ENCODE measurements around the gene ARHGAP40. TPM values are rescaled to one million over a fixed set of nuclear protein-coding genes. Genes with fewer than 3 reads are reported as not detected.

ARHGAP40 gene
- total RNA-seq (not detected), total RNA-seq (0 to 0.18 (median 0) reads per million in 172 experiments)
- polyA plus RNA-seq (2013, experiment 1 of 2): not detected
- 0.03 TPM for polyA plus RNA-seq (2013, experiment 2 of 2)

DNA sequence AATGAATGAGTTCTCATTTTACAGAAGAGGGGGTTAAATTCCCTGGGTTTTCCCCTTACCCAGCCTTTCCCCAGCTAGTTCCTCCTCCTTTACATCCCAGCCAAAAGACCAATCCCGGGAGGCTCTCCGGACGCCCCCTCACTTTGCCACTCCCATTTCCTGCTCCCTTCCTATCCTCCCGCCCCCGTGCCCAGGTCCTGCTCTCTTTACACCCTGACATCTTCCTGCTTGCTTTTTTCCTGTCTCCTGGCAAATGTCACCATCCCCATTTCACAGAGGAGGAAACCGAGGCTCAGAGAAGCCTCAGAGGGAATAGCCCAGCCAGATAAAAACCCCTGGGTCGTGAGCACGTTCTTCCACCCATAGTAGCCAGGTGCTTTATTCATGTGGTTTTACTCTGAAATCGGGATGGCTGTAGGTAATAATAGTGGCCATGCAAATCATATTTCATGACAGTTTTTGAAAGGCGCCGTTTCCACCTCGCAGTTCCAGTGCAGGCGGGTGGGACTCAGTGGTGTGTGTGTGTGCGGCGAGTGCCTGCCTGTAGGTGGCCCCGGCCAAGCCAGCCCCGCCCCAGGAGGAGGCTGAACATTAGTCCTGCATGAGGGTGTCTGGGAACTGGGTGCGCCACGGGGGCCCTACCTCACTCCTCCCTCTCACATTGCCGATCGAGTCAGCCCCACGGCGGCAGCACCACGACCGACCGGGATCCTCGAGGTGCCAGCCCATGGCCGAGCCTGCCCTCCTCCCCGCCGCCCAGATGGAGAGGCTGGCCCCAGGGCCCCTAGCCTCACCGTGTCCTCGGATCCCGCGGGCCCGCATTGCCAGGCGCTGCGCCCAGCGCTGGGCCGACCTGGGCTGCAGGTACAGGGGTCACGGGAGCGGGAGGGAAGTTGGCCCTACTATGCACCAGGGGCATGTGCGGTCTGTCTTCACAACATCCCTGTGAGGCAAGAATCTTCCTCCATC is at the start of gene ARHGAP40:
Gene ARHGAP40 (plus strand): TSS at position 594 of the 969 bp plus-strand sequence.
- ATAC-seq (ENCODE audit: poor library complexity) (no peak), DNase-seq (no peak)
- no peaks in the 10 kb centered on the region for H3K9me3 ChIP-seq (ENCODE audit: control insufficient read depth in 1 of 2, insufficient read depth in 1 of 2, low read length in 2 of 2)
- H3K27me3 Mint-ChIP-seq: peaks cover 67% of the 10 kb centered on the region
- H3K4me3 ChIP-seq (ENCODE audit: low read length): no peak within 1 kb of the TSS
- no peak within 1 kb of the TSS for H3K4me3 Mint-ChIP-seq
- TF ChIP-seq, protein P1, sequence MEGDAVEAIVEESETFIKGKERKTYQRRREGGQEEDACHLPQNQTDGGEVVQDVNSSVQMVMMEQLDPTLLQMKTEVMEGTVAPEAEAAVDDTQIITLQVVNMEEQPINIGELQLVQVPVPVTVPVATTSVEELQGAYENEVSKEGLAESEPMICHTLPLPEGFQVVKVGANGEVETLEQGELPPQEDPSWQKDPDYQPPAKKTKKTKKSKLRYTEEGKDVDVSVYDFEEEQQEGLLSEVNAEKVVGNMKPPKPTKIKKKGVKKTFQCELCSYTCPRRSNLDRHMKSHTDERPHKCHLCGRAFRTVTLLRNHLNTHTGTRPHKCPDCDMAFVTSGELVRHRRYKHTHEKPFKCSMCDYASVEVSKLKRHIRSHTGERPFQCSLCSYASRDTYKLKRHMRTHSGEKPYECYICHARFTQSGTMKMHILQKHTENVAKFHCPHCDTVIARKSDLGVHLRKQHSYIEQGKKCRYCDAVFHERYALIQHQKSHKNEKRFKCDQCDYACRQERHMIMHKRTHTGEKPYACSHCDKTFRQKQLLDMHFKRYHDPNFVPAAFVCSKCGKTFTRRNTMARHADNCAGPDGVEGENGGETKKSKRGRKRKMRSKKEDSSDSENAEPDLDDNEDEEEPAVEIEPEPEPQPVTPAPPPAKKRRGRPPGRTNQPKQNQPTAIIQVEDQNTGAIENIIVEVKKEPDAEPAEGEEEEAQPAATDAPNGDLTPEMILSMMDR (IDR thresholded peaks at IDR 0.05): no peak
- H3K36me3 ChIP-seq (ENCODE audit: insufficient read depth, low read length): no peaks in the 10 kb centered on the region
- no peak within 1 kb of the TSS for H3K27ac ChIP-seq (ENCODE audit: low read depth in 1 of 2, low read length in 2 of 2)
- ChIA-PET CTCF (no interaction called here), POLR2A (no interaction called here)
- peaks cover 6% of the 10 kb centered on the region for H3K4me1 Mint-ChIP-seq (ENCODE audit: low read depth)
- H3K9me3 Mint-ChIP-seq: no peaks in the 10 kb centered on the region
- H3K27me3 ChIP-seq (ENCODE audit: control insufficient read depth in 1 of 2, insufficient read depth in 2 of 2, low read length in 2 of 2): peaks cover 35 to 49% of the 10 kb centered on the region in 2 experiments
- intact Hi-C loops (cut with DNase I, micrococcal nuclease): no loop called here
- no peaks in the 10 kb centered on the region for H3K36me3 Mint-ChIP-seq (ENCODE audit: low read depth)
- no peak within 1 kb of the TSS for H3K27ac Mint-ChIP-seq
- H3K4me1 ChIP-seq (ENCODE audit: insufficient read depth, low read length): peaks cover 11% of the 10 kb centered on the region

DNA sequence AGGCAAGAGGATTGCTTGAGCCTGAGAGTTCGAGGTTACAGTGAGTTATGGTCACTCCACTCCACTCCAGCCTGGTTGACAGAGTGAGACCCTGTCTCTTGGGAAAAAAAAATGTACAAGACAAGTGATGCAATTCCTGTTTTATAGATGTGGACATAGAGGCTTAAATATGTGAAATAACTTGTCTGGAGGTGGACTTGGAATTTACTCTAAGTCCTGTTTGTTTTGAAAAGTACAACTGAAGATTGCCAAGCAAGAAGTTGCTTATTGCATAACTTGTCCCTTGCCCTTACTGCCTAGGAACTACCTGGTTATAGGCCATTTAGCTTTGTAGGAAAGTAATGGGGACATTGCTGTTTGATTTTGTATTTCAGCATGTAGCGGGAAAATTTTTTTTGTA is 46.6 kb upstream of the ARHGAP40 start:
- no peak for DNase-seq
- Histone ChIP-seq H3K27me3 (ENCODE audit: control insufficient read depth in 1 of 2, insufficient read depth in 2 of 2, low read length in 2 of 2) (no peaks in the 10 kb centered on the region), H3K36me3 (ENCODE audit: insufficient read depth, low read length) (peaks cover 92% of the 10 kb centered on the region), H3K4me3 (ENCODE audit: low read length) (no peak overlapping the region), H3K27ac (ENCODE audit: low read depth in 1 of 2, low read length in 2 of 2) (no peak overlapping the region), H3K9me3 (ENCODE audit: control insufficient read depth in 1 of 2, insufficient read depth in 1 of 2, low read length in 2 of 2) (no peaks in the 10 kb centered on the region), H3K4me1 (ENCODE audit: insufficient read depth, low read length) (no peaks in the 10 kb centered on the region)
- Mint-ChIP-seq H3K36me3 (ENCODE audit: low read depth) (peaks cover 44% of the 10 kb centered on the region), H3K9me3 (peaks cover 2% of the 10 kb centered on the region), H3K4me1 (ENCODE audit: low read depth) (no peaks in the 10 kb centered on the region), H3K27ac (no peak overlapping the region), H3K27me3 (no peaks in the 10 kb centered on the region), H3K4me3 (no peak overlapping the region)
- TF ChIP-seq, protein P1 (IDR thresholded peaks at IDR 0.05): no peak
- intact Hi-C loops (cut with DNase I, micrococcal nuclease): no loop called here
- no peak for ATAC-seq (ENCODE audit: poor library complexity)
- ChIA-PET POLR2A (no interaction called here), CTCF (no interaction called here)

DNA sequence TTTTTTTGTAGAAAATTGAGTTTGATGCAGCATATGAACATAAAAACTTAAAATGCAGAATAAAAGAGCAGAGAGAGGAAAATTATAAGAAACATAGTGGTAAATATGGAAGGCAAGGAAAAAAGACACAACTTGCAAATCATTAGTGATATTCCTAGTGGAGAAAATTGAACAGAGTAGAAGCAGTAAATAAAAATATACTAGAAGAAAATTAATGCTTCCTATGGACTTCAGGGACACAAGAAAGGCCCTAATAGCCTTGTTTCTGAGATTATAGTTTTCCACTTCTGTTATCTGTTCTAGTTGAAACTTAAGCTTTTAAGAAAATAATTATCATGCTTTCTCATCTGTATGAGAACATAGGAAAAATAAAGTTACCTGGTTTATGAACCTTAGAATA is 46.2 kb upstream of the ARHGAP40 start:
- ChIA-PET POLR2A (no interaction called here), CTCF (no interaction called here)

More for the DNA sequence above, 46.2 kb upstream of the ARHGAP40 start:
- H3K27ac ChIP-seq (ENCODE audit: low read depth in 1 of 2, low read length in 2 of 2): no peak overlapping the region
- no peaks in the 10 kb centered on the region for H3K27me3 Mint-ChIP-seq
- no peaks in the 10 kb centered on the region for H3K4me1 Mint-ChIP-seq (ENCODE audit: low read depth)
- DNase-seq: no peak
- H3K4me3 ChIP-seq (ENCODE audit: low read length): no peak overlapping the region
- H3K4me1 ChIP-seq (ENCODE audit: insufficient read depth, low read length): no peaks in the 10 kb centered on the region
- H3K9me3 ChIP-seq (ENCODE audit: control insufficient read depth in 1 of 2, insufficient read depth in 1 of 2, low read length in 2 of 2): no peaks in the 10 kb centered on the region
- TF ChIP-seq, protein P1 (IDR thresholded peaks at IDR 0.05): no peak
- no peak for ATAC-seq (ENCODE audit: poor library complexity)
- intact Hi-C loops (cut with DNase I, micrococcal nuclease): no loop called here
- H3K36me3 Mint-ChIP-seq (ENCODE audit: low read depth): peaks cover 48% of the 10 kb centered on the region
- H3K27me3 ChIP-seq (ENCODE audit: control insufficient read depth in 1 of 2, insufficient read depth in 2 of 2, low read length in 2 of 2): no peaks in the 10 kb centered on the region
- H3K27ac Mint-ChIP-seq: no peak overlapping the region
- H3K4me3 Mint-ChIP-seq: no peak overlapping the region
- peaks cover 2% of the 10 kb centered on the region for H3K9me3 Mint-ChIP-seq
- peaks cover 94% of the 10 kb centered on the region for H3K36me3 ChIP-seq (ENCODE audit: insufficient read depth, low read length)

Data from CD4-positive, alpha-beta T cell (primary cell).